Mucosa of rectum (tissue), 2 donors: ENCODE data around the gene PYGM.
"Not testable (repeated sequence)": the region's sequence is repeated elsewhere in the genome, so short reads cannot be mapped to it uniquely, and the experiment has no call there.

ENCODE experiments used
- H3K27ac ChIP-seq, 2 donors: one replicate each; pipeline ENCODE4 v1.7.0; 2013; ENCODE audit warnings: inconsistent platforms in 2 of 2, low read depth in 2 of 2, low read length in 2 of 2
- H3K27me3 ChIP-seq, 2 donors: one replicate each; pipeline ENCODE4 v1.7.0; 2013; ENCODE audit warnings: low read length in 2 of 2; ENCODE audit not compliant: control insufficient read depth in 2 of 2, insufficient read depth in 2 of 2
- H3K36me3 ChIP-seq, 2 donors: one replicate each; pipeline ENCODE4 v1.7.0; 2013; ENCODE audit warnings: low read length in 2 of 2; ENCODE audit not compliant: control insufficient read depth in 2 of 2, insufficient read depth in 2 of 2
- H3K4me1 ChIP-seq, 2 donors: one replicate each; pipeline ENCODE4 v1.7.0; 2013; ENCODE audit warnings: low read length in 2 of 2, mild to moderate bottlenecking in 1 of 2; ENCODE audit not compliant: control insufficient read depth in 2 of 2, insufficient read depth in 2 of 2
- H3K4me3 ChIP-seq, 2 donors: one replicate each; pipeline ENCODE4 v1.7.0; 2013; ENCODE audit warnings: low read length in 2 of 2
- H3K9ac ChIP-seq, 2 donors: one replicate each; pipeline ENCODE4 v1.7.0; 2013; ENCODE audit warnings: low read length in 2 of 2, low read depth in 1 of 2, mild to moderate bottlenecking in 1 of 2
- H3K9me3 ChIP-seq, 2 donors: one replicate each; pipeline ENCODE4 v1.7.0; 2013; ENCODE audit warnings: low read length in 2 of 2; ENCODE audit not compliant: control insufficient read depth in 2 of 2
- donor health status: healthy.
- donor health status: Normal muscosa, but diverticular disease.

The PYGM gene

GRCh38 chr11:64710418-64711137, 49.2 kb downstream of the PYGM start:
- no peak overlapping the region for H3K4me3 ChIP-seq
- H3K27me3 ChIP-seq = peaks cover 42 to 56% of the 10 kb centered on the region in 2 donors
- no peak overlapping the region for H3K27ac ChIP-seq
- no peaks in the 10 kb centered on the region for H3K9me3 ChIP-seq
- no peaks in the 10 kb centered on the region for H3K4me1 ChIP-seq
- H3K9ac ChIP-seq = no peak overlapping the region
- no peaks in the 10 kb centered on the region for H3K36me3 ChIP-seq

- H3K9me3 ChIP-seq = no peaks in the 10 kb centered on the region
- H3K9ac ChIP-seq = no peak overlapping the region
- H3K4me1 ChIP-seq = no peaks in the 10 kb centered on the region
- H3K27me3 ChIP-seq = peaks cover 24 to 29% of the 10 kb centered on the region in 2 donors
- no peak overlapping the region for H3K27ac ChIP-seq
- no peak overlapping the region for H3K4me3 ChIP-seq
- no peaks in the 10 kb centered on the region for H3K36me3 ChIP-seq
These were observed 54.3 kb downstream of the PYGM start for GRCh38 chr11:64705501-64705900.

- no peak overlapping the region for H3K4me3 ChIP-seq
- H3K9ac ChIP-seq = no peak overlapping the region
- H3K36me3 ChIP-seq = no peaks in the 10 kb centered on the region
- H3K4me1 ChIP-seq = no peaks in the 10 kb centered on the region
- no peaks in the 10 kb centered on the region for H3K9me3 ChIP-seq
- H3K27me3 ChIP-seq = peaks cover 15 to 24% of the 10 kb centered on the region in 2 donors
- H3K27ac ChIP-seq = no peak overlapping the region
These were observed 56.7 kb downstream of the PYGM start for GRCh38 chr11:64703048-64703447.

- H3K4me1 ChIP-seq, H3K9me3 ChIP-seq, H3K36me3 ChIP-seq, H3K9ac ChIP-seq, H3K4me3 ChIP-seq, H3K27ac ChIP-seq: not testable (repeated sequence)
- peaks cover 15 to 24% of the 10 kb centered on the region in 2 donors for H3K27me3 ChIP-seq
These were observed 57.8 kb downstream of the PYGM start for GRCh38 chr11:64701956-64702355.

GRCh38 chr11:64698427-64698826, 61.3 kb downstream of the PYGM start:
- no peak overlapping the region for H3K27ac ChIP-seq
- H3K4me1 ChIP-seq = no peaks in the 10 kb centered on the region
- H3K9me3 ChIP-seq = no peaks in the 10 kb centered on the region
- H3K4me3 ChIP-seq = no peak overlapping the region
- peaks cover 9 to 14% of the 10 kb centered on the region in 2 donors for H3K27me3 ChIP-seq
- no peaks in the 10 kb centered on the region for H3K36me3 ChIP-seq
- H3K9ac ChIP-seq = no peak overlapping the region

- Histone ChIP-seq H3K27me3 (peaks cover 7 to 11% of the 10 kb centered on the region in 2 donors), H3K4me1 (no peaks in the 10 kb centered on the region), H3K36me3 (no peaks in the 10 kb centered on the region), H3K27ac (no peak overlapping the region), H3K9me3 (no peaks in the 10 kb centered on the region), H3K9ac (no peak overlapping the region), H3K4me3 (no peak overlapping the region)
These were observed 62.0 kb downstream of the PYGM start for GRCh38 chr11:64697663-64698375.
